ENCODE data around the gene TSHZ1.

- TF ChIP-seq CTCF (IDR thresholded peaks at IDR 0.05 in 8 of 11, conservative IDR thresholded peaks at IDR 0.05 in 3 of 11): no peak
- TF ChIP-seq POLR2AphosphoS5 (IDR thresholded peaks at IDR 0.05): no peak
Observed at GRCh38 chr18:75221397-75221796, 10.8 kb downstream of the TSHZ1 start.

All from spleen (tissue), 7 donors.